ENCODE results near the gene ORAI3.

GRCh38 chr16:30976486-30976885 lies 27.6 kb downstream of the ORAI3 start:
- TF ChIP-seq EZH2 (IDR thresholded peaks at IDR 0.05; ENCODE audit: borderline replicate concordance, low read depth, low read length, severe bottlenecking) (no peak), CTCF (IDR thresholded peaks at IDR 0.05; ENCODE audit: borderline replicate concordance, extremely low read depth, low read length, poor library complexity, severe bottlenecking) (no peak)
